GM21515 (cell line): ENCODE measurements around the gene THAP4.
A peak's percentile ranks its signal among the peaks of the same experiment; 100 is the strongest.

Source experiments
- ATAC-seq: cut with Tn5 transposase; IDR thresholded peaks from one replicate; pipeline ENCODE4 v1.9.1; 2021; ENCODE audit not compliant: unreplicated experiment

Gene THAP4

GRCh38 chr2:241637018-241637794 lies at the start of gene THAP4, which contains the start of gene ATG4B:
Gene THAP4, minus strand, starts transcription at chr2:241637158. Its CDS starts 141 bp downstream, at chr2:241637017.
Gene ATG4B, plus strand, starts transcription at chr2:241637693. Its CDS starts 22 bp downstream, at chr2:241637715.
- ATAC-seq = peak; percentile 52

DNA sequence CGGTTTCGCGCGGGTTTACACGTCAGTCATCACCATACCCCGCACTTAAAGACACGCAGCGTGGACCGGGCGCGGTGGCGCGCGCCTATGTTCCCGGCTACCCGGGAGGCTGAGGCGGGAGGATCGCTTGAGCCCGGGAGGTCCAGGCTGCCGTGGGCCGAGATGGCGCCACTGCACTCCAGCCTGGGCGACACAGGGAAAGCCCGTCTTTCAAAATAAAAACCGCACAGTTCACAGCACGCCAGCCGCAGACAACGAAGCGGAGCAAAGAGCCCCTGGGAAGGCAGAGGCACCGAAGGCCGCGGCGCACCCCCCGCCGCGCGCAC lies 49.3 kb upstream of the THAP4 start:
- ATAC-seq = peak; percentile 22

DNA sequence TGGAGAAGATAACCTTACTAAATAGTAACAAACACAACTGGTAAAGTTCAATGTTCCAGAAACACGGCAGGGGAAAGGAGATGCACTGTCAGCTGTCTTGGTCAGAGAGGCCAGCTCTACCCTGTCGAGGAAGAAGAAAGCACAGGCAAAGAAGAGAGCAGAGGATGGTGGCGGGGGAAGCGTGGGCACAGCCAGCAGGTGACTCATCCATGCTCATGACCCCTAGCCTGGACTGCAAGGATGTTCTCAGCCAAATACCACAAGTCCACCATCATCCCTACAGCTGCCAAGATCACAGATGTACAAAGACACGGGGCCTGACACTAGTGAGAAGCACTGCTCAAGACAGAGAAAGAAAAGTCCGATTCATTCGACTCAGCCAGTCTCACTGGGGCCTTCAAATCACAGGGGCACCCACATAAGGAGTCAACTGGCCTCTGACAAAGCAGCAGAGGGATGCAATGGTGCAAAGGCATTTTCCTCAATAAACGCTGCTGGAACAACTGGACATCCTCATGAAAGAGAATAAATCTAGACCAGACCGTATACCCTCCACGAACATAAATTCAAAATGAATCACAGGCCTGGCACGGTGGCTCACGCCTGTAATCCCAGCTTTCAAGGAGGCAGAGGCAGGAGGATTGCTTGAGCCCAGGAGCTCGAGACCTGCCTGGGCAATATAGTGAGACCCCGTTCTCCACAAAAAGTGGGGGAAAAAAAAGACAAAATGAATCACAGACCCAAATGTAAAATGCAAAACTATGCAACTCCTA lies 44.1 kb upstream of the THAP4 start:
- ATAC-seq = no peak

DNA sequence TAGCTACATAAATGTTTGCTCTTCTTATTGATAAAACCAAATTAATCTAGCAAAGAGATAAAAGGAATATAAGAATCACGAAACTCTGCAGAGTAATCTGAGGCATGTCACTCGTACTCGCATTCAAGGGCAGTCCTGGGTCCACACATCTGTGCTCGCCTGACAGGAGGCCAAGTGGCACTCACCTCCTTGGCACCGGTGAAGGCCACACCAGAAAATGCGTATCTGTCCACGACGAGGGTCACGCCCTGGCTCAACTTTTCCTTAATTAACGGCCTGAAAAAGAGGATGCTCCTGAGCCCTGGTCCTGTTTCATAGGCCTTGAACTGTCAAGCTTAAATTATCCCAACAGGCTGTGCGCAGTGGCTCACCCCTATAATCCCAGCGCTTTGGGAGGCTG lies 43.1 kb upstream of the THAP4 start:
- ATAC-seq = no peak

GRCh38 chr2:241678784-241679540 lies 42.0 kb upstream of the THAP4 start:
- no peak for ATAC-seq

DNA sequence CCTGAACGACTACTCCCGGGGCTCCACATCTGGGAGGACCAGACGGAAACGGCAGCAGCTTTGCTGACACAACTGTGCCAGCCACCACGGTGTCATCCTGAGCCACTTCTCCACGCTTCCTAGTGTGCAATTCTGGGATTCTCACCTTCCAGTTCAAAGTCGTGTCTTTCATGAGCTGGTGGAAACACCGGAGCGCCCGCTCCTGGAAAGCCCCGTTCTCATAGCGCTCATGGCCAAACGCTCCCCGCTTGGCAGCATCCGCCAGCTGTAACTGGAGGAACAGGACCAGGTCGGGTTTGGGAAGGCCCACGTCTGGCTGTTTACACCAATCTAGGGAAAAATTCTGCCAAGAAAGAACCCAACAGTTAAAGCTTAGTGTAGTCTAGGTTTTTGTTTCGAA lies 41.3 kb upstream of the THAP4 start:
- ATAC-seq = no peak

- no peak for ATAC-seq
Observed at GRCh38 chr2:241677392-241677791, 40.4 kb upstream of the THAP4 start.

DNA sequence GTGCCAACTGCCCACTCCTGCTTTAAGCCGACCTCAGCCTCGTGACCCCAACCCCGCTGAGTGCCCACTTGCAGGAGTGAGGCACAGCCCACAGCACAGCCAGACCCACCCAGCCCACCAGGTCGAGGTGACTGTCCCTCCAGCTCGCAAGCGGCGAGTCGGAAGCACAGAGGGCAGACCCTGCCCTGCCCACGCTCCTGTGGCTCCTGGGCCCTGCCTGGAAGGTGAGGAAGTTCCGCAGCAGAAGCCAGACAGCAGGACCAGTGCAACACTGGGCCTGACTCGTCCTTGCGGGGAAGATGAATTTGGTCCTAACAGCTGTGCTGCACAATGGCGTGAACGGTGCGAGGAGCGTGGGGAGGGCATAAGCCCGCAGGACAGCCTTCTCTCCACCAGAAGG lies 39.7 kb upstream of the THAP4 start:
- ATAC-seq = no peak

- no peak for ATAC-seq
Observed at GRCh38 chr2:241675885-241676284, 38.9 kb upstream of the THAP4 start.

GRCh38 chr2:241673797-241674725 lies 37.1 kb upstream of the THAP4 start:
- no peak for ATAC-seq

GRCh38 chr2:241673189-241673663 lies 36.3 kb upstream of the THAP4 start:
- no peak for ATAC-seq

- ATAC-seq = no peak
Observed at GRCh38 chr2:241672243-241673188, 35.6 kb upstream of the THAP4 start.

DNA sequence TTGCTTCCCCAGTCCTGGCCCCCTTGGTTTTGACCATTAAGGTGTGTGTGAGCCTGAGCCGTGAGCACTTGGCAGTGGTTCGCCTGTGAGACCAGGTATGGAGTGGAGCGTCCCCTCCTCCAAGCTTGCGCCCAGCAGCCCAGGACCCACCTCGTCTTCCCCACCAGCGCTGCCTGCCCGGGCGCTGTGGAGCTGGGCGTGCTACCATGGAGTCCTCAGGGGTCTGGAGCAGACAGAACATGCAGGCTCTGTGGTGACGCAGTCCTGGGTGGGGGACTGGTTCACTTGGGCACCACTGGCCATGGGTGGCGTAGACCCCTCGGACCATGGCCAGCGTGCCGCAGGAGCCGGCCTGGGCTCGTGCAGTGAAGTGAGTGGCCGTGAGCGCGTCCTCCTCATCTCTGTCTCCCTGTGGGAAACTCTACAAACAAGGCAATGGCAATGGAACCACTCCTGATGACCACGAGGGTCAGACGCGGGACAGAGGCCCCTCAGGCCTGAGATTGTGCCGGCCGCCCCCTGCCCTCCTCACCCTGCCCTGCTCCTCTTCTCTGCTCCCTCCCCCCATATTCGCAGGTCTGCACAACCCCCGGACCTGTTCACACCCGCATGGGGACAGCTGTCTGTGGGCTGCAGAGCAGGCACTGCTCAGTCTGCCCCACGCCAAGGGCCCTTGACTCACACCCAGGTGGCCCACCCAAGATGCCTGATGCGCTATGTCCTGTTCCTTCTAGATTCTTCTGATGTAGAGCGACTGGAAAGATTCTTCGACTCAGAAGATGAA lies 34.7 kb upstream of the THAP4 start:
- ATAC-seq = no peak

DNA sequence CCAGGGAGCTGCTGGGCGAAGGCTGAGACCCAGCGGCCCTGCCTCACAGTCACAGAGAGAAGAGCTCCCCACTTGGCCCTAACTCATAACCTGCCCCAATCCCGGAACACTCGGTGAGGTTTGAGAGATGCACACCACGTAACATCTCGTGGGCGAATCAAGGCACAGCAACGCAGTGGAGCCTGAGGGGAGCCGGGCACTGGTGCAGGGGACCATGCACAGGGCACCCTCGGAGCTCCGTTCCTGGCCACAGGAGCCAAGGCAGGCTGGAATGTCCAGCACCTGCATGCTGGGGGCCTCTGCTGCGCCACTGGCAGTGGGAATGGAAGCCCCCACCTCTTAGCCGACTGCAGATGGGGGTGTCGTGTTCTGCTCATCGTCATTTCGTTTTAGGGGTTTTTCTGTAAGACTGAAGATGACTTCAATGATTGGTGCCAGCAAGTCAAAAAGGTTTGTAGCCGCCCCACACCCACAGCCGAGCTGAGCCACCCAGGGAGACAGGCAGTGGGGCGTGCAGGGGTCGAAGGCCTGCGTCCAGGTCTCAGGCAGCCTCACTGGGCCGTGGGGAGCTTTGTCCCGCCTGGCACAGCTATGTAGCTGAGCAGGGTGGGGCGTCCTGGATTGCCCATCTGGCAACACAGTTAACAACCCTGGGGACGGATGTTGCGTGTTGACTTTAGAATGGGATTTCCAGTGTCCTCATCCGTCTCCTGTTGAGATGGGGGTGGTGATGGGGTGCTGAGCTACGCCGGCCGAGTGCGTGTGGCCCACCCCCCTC lies 33.6 kb upstream of the THAP4 start:
- no peak for ATAC-seq

DNA sequence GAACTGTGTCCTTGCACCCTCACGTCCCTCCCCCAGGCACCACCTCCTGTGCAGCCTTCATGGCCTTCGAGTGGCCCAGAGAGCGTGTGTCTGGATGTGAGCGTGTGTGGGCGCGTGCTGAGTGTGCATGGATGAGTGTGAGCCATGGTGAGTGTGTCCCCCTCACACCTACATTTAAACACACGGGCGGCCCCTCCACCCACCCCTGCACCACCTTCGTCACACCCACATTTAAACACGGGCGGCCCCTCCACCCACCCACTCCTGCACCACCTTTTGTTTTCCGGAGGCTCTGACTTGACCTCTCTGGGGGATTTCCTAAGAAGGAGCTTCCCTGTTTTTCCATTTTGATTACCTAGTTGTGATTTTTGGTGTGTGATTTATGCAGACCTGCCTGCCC lies 31.9 kb upstream of the THAP4 start:
- ATAC-seq = no peak

DNA sequence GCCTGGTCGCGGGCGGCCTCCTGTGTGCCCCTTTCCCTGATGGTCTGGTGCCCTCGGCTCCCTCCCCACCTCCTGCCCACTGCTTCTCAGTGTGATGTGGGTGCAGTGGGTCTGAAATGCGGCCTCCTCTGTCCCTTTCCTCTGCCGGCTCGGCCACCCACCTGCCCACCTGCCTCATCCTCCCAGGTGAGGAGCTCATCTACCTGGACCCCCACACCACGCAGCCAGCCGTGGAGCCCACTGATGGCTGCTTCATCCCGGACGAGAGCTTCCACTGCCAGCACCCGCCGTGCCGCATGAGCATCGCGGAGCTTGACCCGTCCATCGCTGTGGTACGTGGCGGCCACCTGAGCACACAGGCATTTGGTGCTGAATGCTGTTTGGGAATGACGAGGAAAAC lies 31.4 kb upstream of the THAP4 start:
- no peak for ATAC-seq

DNA sequence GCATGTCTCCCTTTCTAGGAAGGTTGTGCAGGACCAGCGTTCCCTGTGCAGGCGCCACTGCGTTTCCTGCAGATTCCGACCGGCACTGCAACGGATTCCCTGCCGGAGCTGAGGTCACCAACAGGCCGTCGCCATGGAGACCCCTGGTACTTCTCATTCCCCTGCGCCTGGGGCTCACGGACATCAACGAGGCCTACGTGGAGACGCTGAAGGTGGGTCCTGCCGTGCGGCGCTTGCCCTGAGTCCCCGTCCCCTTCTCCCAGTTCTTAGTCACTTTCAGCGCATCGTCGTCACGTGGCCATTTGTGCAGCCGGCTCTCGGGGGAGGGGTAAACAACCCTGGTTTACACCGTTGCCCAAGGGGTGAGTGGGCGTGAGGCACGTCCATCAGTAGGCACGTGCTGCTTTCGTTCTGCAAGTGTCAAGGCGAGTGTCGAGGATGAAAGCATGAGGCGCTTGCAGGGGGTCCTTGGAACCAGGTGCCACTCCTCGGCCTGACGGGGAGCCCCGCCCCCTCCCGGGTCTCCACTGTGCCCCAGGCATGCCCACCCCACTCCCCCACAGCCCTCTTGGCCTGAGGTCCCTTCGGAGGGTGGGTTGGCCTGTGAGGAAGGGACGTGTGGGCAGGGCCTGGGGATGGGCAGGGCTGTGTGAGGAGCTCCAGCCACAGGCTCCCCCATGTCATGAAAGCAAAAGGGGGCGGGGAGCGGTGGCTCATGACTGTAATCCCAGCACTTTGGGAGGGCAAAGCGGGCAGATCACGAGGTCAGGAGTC lies 29.9 kb upstream of the THAP4 start:
- ATAC-seq = no peak
